HCT116 (cell line): ENCODE measurements around the gene RTTN. TPM values are rescaled to one million over a fixed set of nuclear protein-coding genes. Genes with fewer than 3 reads are reported as not detected.
"Not testable (repeated sequence)": the region's sequence is repeated elsewhere in the genome, so short reads cannot be mapped to it uniquely, and the experiment has no call there.

Source experiments
- ATAC-seq: fragments of 200-7000 bp; cut with Tn5 transposase; 2 replicates; pipeline ENCODE4 v1.9.1; 2020; ENCODE audit warnings: mild to moderate bottlenecking, moderate library complexity
- BruUV-seq: library from RNA; stranded (reverse); fragments of 400-500 nt; replicated peaks from 2 replicates; lab custom pipeline; 2021; lab: Mats Ljungman, UMichigan
- CTCF ChIA-PET: fragments of 300-600 bp; sonication (Branson Sonifier 250); formaldehyde crosslinking; loops from one replicate; lab custom pipeline; 2021; ENCODE audit warnings: antibody characterized with exemption; lab: Charles Lee
- POLR2A ChIA-PET: fragments of 300-600, 350-600 bp; sonication (Branson Sonifier 250); formaldehyde crosslinking; loops from one replicate; lab custom pipeline; 2021; ENCODE audit warnings: antibody characterized with exemption; lab: Charles Lee
- RAD21 ChIA-PET, 2 experiments: fragments of 300-600 bp; sonication (Branson Sonifier 250); formaldehyde crosslinking; loops; one replicate each; lab custom pipeline; 2023; ENCODE audit warnings: low total read pairs in 2 of 2; ENCODE audit not compliant: uncharacterized antibody in 2 of 2, unreplicated experiment in 2 of 2, low non-redundant PET in 1 of 2; lab: Charles Lee
- DNase-seq: peaks from one replicate; pipeline ENCODE4 v3.0.0-alpha.2; 2010; ENCODE audit warnings: low read depth, low spot score
- H2AFZ ChIP-seq: fragments of 200-600 bp; shearing (Covaris generic), sonication (generic); 2 replicates; pipeline ENCODE4 v1.6.1; 2017; ENCODE audit warnings: low read depth, mixed run types, mixed read lengths, antibody characterized with exemption, low read length; ENCODE audit not compliant: poor library complexity, severe bottlenecking
- H3K27ac ChIP-seq: 2 replicates; pipeline ENCODE4 v1.5.1; 2012; ENCODE audit warnings: low read depth, low read length
- H3K27me3 ChIP-seq: fragments of 200-600 bp; sonication (generic); 2 replicates; pipeline ENCODE4 v1.6.1; 2016; ENCODE audit warnings: mixed run types, low read length, mixed read lengths; ENCODE audit not compliant: insufficient read depth
- H3K36me3 ChIP-seq, 2 experiments: fragments of 200-500 bp in 1 of 2; fragments of 200-600 bp in 1 of 2; sonication (Bioruptor generic) in 1 of 2; sonication (generic) in 1 of 2; 2 replicates each; pipeline versions ENCODE4 v1.5.1 to v1.6.1; 2014 to 2016; ENCODE audit warnings: low read length in 2 of 2, inconsistent platforms in 1 of 2, mixed read lengths in 1 of 2, mixed run types in 1 of 2; ENCODE audit not compliant: insufficient read depth in 2 of 2, control insufficient read depth in 1 of 2
- H3K4me1 ChIP-seq, 2 experiments: fragments of 200-600 bp in 1 of 2; sonication (generic) in 1 of 2; 2 replicates each; pipeline versions ENCODE4 v1.5.1 to v1.6.1; 2012 to 2017; ENCODE audit warnings: low read length in 2 of 2, inconsistent platforms in 1 of 2, mild to moderate bottlenecking in 1 of 2, mixed read lengths in 1 of 2, mixed run types in 1 of 2, moderate library complexity in 1 of 2; ENCODE audit not compliant: insufficient read depth in 2 of 2, control insufficient read depth in 1 of 2
- H3K4me2 ChIP-seq: fragments of 200-600 bp; sonication (generic); 2 replicates; pipeline ENCODE4 v1.6.1; 2017; ENCODE audit warnings: mixed run types, low read length, mixed read lengths
- H3K4me3 ChIP-seq, 2 experiments: fragments of 200-600 bp in 1 of 2; sonication (generic) in 1 of 2; replicated peaks in 1 of 2; 2 replicates each; pipeline ENCODE4 v1.5.1; 2011 to 2016; ENCODE audit warnings: low read length in 2 of 2, control low read depth in 1 of 2, low read depth in 1 of 2, mild to moderate bottlenecking in 1 of 2, mixed read lengths in 1 of 2, mixed run types in 1 of 2
- H3K79me2 ChIP-seq: fragments of 200-600 bp; sonication (generic); 2 replicates; pipeline ENCODE4 v1.6.1; 2017; ENCODE audit warnings: mild to moderate bottlenecking, mixed run types, low read length, moderate library complexity, mixed read lengths; ENCODE audit not compliant: insufficient read depth
- H3K9ac ChIP-seq: fragments of 200-600 bp; sonication (generic); 2 replicates; pipeline ENCODE4 v1.6.1; 2016; ENCODE audit warnings: low read length, mixed read lengths
- H3K9me2 ChIP-seq: fragments of 200-600 bp; sonication (generic), shearing (Covaris generic); 2 replicates; pipeline ENCODE4 v1.6.1; 2017; ENCODE audit warnings: mixed run types, mild to moderate bottlenecking, moderate library complexity; ENCODE audit not compliant: insufficient read depth
- H3K9me3 ChIP-seq, 2 experiments: fragments of 200-500 bp in 1 of 2; fragments of 200-600 bp in 1 of 2; sonication (Bioruptor generic) in 1 of 2; sonication (generic) in 1 of 2; 2 replicates each; pipeline ENCODE4 v1.6.1; 2014 to 2017; ENCODE audit warnings: low read length in 2 of 2, mixed read lengths in 2 of 2, inconsistent platforms in 1 of 2, low read depth in 1 of 2, mild to moderate bottlenecking in 1 of 2, mixed run types in 1 of 2, moderate library complexity in 1 of 2; ENCODE audit not compliant: control insufficient read depth in 1 of 2, insufficient read depth in 1 of 2
- H4K20me1 ChIP-seq: fragments of 200-600 bp; sonication (generic), shearing (Covaris generic); 2 replicates; pipeline ENCODE4 v1.6.1; 2017; ENCODE audit warnings: mixed run types, mild to moderate bottlenecking, moderate library complexity; ENCODE audit not compliant: insufficient read depth
- CEBPB ChIP-seq: IDR thresholded peaks from 2 replicates; pipeline ENCODE4 v1.6.1; 2012; ENCODE audit warnings: low read depth
- EGR1 ChIP-seq: IDR thresholded peaks from 2 replicates; pipeline ENCODE4 v1.6.1; 2012; ENCODE audit warnings: low read depth
- intact Hi-C: fragments of 100-400 bp; cut with micrococcal nuclease; formaldehyde crosslinking; loops from 2 replicates; pipeline ENCODE4 v1.10.0; 2022
- total RNA-seq: library from RNA; stranded (reverse); gene quantifications from one replicate; pipeline ENCODE4 v1.2.1, GENCODE V29; 2021; ENCODE audit not compliant: unreplicated experiment

Gene RTTN
- total RNA-seq, 1 experiment from 2014 or later = 41.2 TPM

DNA sequence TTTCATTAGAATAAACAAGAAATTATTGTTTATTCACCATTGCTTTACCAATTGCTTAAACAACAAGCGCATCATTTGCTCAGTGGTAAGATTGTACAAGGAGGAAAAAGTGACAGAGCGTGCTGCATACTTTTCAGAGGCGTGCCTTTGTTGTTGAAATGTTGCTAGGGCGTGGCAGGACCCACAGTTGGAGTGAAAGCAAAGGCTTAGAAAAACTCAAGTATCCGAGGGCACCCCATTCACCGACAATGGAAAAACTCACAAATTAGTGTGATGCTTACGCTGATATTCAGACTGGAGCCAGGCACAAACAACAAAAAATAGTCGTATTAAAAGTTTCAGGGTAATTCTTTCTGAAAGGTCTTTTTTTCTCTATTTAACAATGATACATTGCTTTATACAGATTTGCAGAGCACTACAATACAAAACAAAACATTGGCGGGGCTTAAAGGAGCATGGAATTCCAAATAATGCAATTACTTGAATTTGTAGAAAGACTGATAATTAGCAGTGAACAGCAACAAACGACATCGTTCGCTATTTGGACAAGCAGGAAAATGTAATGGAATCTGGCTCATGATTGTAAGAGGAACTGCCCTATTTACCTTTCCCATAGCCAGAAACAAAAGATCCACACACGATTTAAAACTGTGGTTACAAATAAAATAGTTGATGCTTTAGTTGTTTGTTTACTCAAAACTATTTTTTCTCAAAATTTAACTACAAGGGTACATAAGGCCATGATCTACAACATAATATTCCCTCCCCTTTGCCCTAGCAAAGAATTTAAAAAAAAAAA is 37.8 kb upstream of the RTTN start:
- Histone ChIP-seq H2AFZ (peak overlapping the region; percentile 94), H3K4me2 (peak overlapping the region; percentile 71), H4K20me1 (no peaks in the 10 kb centered on the region), H3K9me2 (no peaks in the 10 kb centered on the region), H3K4me3 (peak overlapping the region in 1 of 2 experiments; percentile 37; a peak in 2 of 4 replicates), H3K36me3 (no peaks in the 10 kb centered on the region), H3K4me1 (peaks cover 11 to 26% of the 10 kb centered on the region in 2 experiments), H3K9ac (peak overlapping the region; percentile 41), H3K27ac (no peak overlapping the region), H3K79me2 (no peaks in the 10 kb centered on the region)
- intact Hi-C loops = no loop called here
- ChIA-PET RAD21 (no interaction called here), POLR2A (no interaction called here)
- DNase-seq = peak; percentile 55
- no TSS peak for BruUV-seq
- ATAC-seq = peak; percentile 68
- TF ChIP-seq CEBPB = 0 out of 2 replicates have a peak, but pooled peaks have one; percentile 16
- no peak for TF ChIP-seq EGR1
- TF ChIP-seq, all 23 proteins: peak for 1
- Histone ChIP-seq H3K27me3 (no peaks in the 10 kb centered on the region), H3K9me3 (no peaks in the 10 kb centered on the region)
- CTCF ChIA-PET = no interaction called here

- H4K20me1 ChIP-seq, RAD21 ChIA-PET, POLR2A ChIA-PET, H3K9ac ChIP-seq, intact Hi-C loops, H3K79me2 ChIP-seq, H3K4me2 ChIP-seq, H3K9me2 ChIP-seq, BruUV-seq, H3K9me3 ChIP-seq, CTCF ChIA-PET, H3K4me1 ChIP-seq, H2AFZ ChIP-seq, DNase-seq, H3K4me3 ChIP-seq, H3K27ac ChIP-seq, ATAC-seq, H3K36me3 ChIP-seq, H3K27me3 ChIP-seq: not testable (repeated sequence)
Observed at GRCh38 chr18:70236921-70237320, 31.4 kb upstream of the RTTN start.
